ENCODE measurements around the gene ECI1.

- TF ChIP-seq TCF7L2 (IDR thresholded peaks at IDR 0.05; ENCODE audit: low read depth, low read length) (no peak), HDAC6 (IDR thresholded peaks at IDR 0.05; ENCODE audit: low read depth, low read length) (no peak), BHLHE40 (IDR thresholded peaks at IDR 0.05; ENCODE audit: low read length) (no peak), ELF1 (CRISPR knock-in tag; IDR thresholded peaks at IDR 0.05) (no peak), ZNF746 (CRISPR knock-in tag; IDR thresholded peaks at IDR 0.05) (no peak), CREB3 (CRISPR knock-in tag; IDR thresholded peaks at IDR 0.05) (no peak), UBTF (CRISPR knock-in tag; IDR thresholded peaks at IDR 0.05) (no peak), CREB1 (IDR thresholded peaks at IDR 0.05) (no peak), CREB1 (CRISPR knock-in tag; IDR thresholded peaks at IDR 0.05) (no peak), CTCF (CRISPR knock-in tag; IDR thresholded peaks at IDR 0.05) (no peak), SRY (CRISPR knock-in tag; IDR thresholded peaks at IDR 0.05) (no peak), FOXJ3 (CRISPR knock-in tag; IDR thresholded peaks at IDR 0.05; ENCODE audit: borderline replicate concordance) (no peak), TRIM24 (CRISPR knock-in tag; IDR thresholded peaks at IDR 0.05) (no peak)
Measured at GRCh38 chr16:2196981-2197511, 54.3 kb downstream of the ECI1 start.

Data from HepG2 (cell line).